Fibroblast of the aortic adventitia (primary cell): ENCODE results near the gene CAMTA2. TPM values are rescaled to one million over a fixed set of nuclear protein-coding genes. Genes with fewer than 3 reads are reported as not detected.
"Not testable (repeated sequence)": the region's sequence is repeated elsewhere in the genome, so short reads cannot be mapped to it uniquely, and the experiment has no call there.

ENCODE experiments used
- DNase-seq: peaks from one replicate; pipeline ENCODE4 v3.0.0-alpha.2; 2010; ENCODE audit warnings: low read depth
- H3K4me3 ChIP-seq: 2 replicates; pipeline ENCODE4 v1.5.1; 2011; ENCODE audit warnings: low read depth, mild to moderate bottlenecking, control low read depth, low read length, moderate library complexity
- CTCF ChIP-seq: IDR thresholded peaks from 2 replicates; pipeline ENCODE4 v1.5.1; 2011; ENCODE audit warnings: mild to moderate bottlenecking, low read length, control low read depth, inconsistent platforms; ENCODE audit not compliant: insufficient read depth
- total RNA-seq: library from RNA; depleted of rRNA; stranded (reverse); fragments of >200 nt; gene quantifications from 2 replicates; pipeline ENCODE4 v1.2.3, GENCODE V29; 2012; ENCODE audit warnings: low replicate concordance

CAMTA2 gene
- total RNA-seq, 1 donor: 21.1 TPM

- DNase-seq: no peak
- TF ChIP-seq CTCF: no peak
Measured at GRCh38 chr17:5032865-5033264, 45.4 kb upstream of the CAMTA2 start.

GRCh38 chr17:5031365-5032082 lies 44.0 kb upstream of the CAMTA2 start:
- peak overlapping the region; percentile 47 for H3K4me3 ChIP-seq
- DNase-seq: peak; percentile 74
- peak; percentile 92 for TF ChIP-seq CTCF

More at GRCh38 chr17:5032865-5033264, 45.4 kb upstream of the CAMTA2 start:
- no peak overlapping the region for H3K4me3 ChIP-seq

GRCh38 chr17:5030168-5030567 lies 42.7 kb upstream of the CAMTA2 start:
- not testable (repeated sequence) for DNase-seq, H3K4me3 ChIP-seq

- TF ChIP-seq CTCF: no peak
Measured at GRCh38 chr17:5027916-5028315, 40.4 kb upstream of the CAMTA2 start.

GRCh38 chr17:5027299-5027698 lies 39.8 kb upstream of the CAMTA2 start:
- DNase-seq: no peak
- H3K4me3 ChIP-seq: no peak overlapping the region
- TF ChIP-seq CTCF: no peak

More at GRCh38 chr17:5027916-5028315, 40.4 kb upstream of the CAMTA2 start:
- H3K4me3 ChIP-seq: no peak overlapping the region
- DNase-seq: no peak

- TF ChIP-seq CTCF: no peak
- no peak overlapping the region for H3K4me3 ChIP-seq
- DNase-seq: no peak
Measured at GRCh38 chr17:5024604-5025003, 37.1 kb upstream of the CAMTA2 start.

- no peak for TF ChIP-seq CTCF
- no peak overlapping the region for H3K4me3 ChIP-seq
- no peak for DNase-seq
Measured at GRCh38 chr17:5023588-5024147, 36.2 kb upstream of the CAMTA2 start.
